Suppressor macrophage treated with lipopolysaccharide for 4 hours (primary cell): ENCODE results near the gene CDHR2.
"Not testable (repeated sequence)": the region's sequence is repeated elsewhere in the genome, so short reads cannot be mapped to it uniquely, and the experiment has no call there.

Experiments
- DNase-seq: peaks from one replicate; pipeline ENCODE4 v3.0.0-alpha.2; 2020

The CDHR2 gene

GRCh38 chr5:176597417-176598389 lies 48.6 kb downstream of the CDHR2 start:
- DNase-seq = no peak

GRCh38 chr5:176599749-176600430 lies 50.7 kb downstream of the CDHR2 start:
- DNase-seq = not testable (repeated sequence)

GRCh38 chr5:176601901-176602482 lies 52.9 kb downstream of the CDHR2 start:
- DNase-seq = no peak

- no peak for DNase-seq
These were observed 53.9 kb downstream of the CDHR2 start for GRCh38 chr5:176603091-176603490.

GRCh38 chr5:176606032-176606431 lies 56.9 kb downstream of the CDHR2 start:
- DNase-seq = no peak

GRCh38 chr5:176606875-176607274 lies 57.7 kb downstream of the CDHR2 start:
- DNase-seq = no peak

GRCh38 chr5:176608142-176608705 lies 59.1 kb downstream of the CDHR2 start:
- DNase-seq = no peak

- DNase-seq = no peak
These were observed 60.0 kb downstream of the CDHR2 start for GRCh38 chr5:176608937-176609723.

- peak; percentile 81 for DNase-seq
These were observed 60.7 kb downstream of the CDHR2 start, which contains the start of gene GPRIN1 for GRCh38 chr5:176609724-176610434. GPRIN1 (minus strand) TSS chr5:176610156; CDS start chr5:176599834, 10,322 bp downstream.

- DNase-seq = no peak
These were observed 61.3 kb downstream of the CDHR2 start for GRCh38 chr5:176610435-176610773.

GRCh38 chr5:176611435-176611834 lies 62.3 kb downstream of the CDHR2 start:
- peak; percentile 78 for DNase-seq

- DNase-seq = no peak
These were observed 62.9 kb downstream of the CDHR2 start for GRCh38 chr5:176612008-176612407.

GRCh38 chr5:176612855-176613254 lies 63.7 kb downstream of the CDHR2 start:
- DNase-seq = no peak

- DNase-seq = no peak
These were observed 65.8 kb downstream of the CDHR2 start for GRCh38 chr5:176614805-176615478.

- no peak for DNase-seq
These were observed 67.4 kb downstream of the CDHR2 start for GRCh38 chr5:176616511-176616910.

- no peak for DNase-seq
These were observed 69.6 kb downstream of the CDHR2 start for GRCh38 chr5:176618783-176619182.

- DNase-seq = peak; percentile 52
These were observed 70.0 kb downstream of the CDHR2 start for GRCh38 chr5:176619203-176619568.

GRCh38 chr5:176619569-176620332 lies 70.6 kb downstream of the CDHR2 start:
- no peak for DNase-seq

GRCh38 chr5:176620333-176620981 lies 71.3 kb downstream of the CDHR2 start:
- peak; percentile 38 for DNase-seq

GRCh38 chr5:176621661-176622079 lies 72.5 kb downstream of the CDHR2 start:
- DNase-seq = no peak
